WTC11 (cell line): Measurements from ENCODE around the gene POLE2. TPM values are rescaled to one million over a fixed set of nuclear protein-coding genes. Genes with fewer than 3 reads are reported as not detected.
"Not testable (repeated sequence)": the region's sequence is repeated elsewhere in the genome, so short reads cannot be mapped to it uniquely, and the experiment has no call there.

ENCODE experiments used
- ATAC-seq: fragments of 200-7000 bp; cut with Tn5 transposase; 2 replicates; pipeline ENCODE4 v1.10.0; 2021; ENCODE audit warnings: mild to moderate bottlenecking, moderate library complexity
- CTCF ChIA-PET: fragments of 300-600 bp; sonication (Branson Sonifier 250); formaldehyde crosslinking; loops from one replicate; lab custom pipeline; 2021; ENCODE audit warnings: antibody characterized with exemption; lab: Charles Lee
- POLR2A ChIA-PET: fragments of 350-600 bp; sonication (Branson Sonifier 250); formaldehyde crosslinking; loops from one replicate; lab custom pipeline; 2021; ENCODE audit warnings: antibody characterized with exemption; lab: Charles Lee
- DNase-seq: peaks from one replicate; pipeline ENCODE4 v3.0.0; 2021; ENCODE audit warnings: low spot score
- H3K27ac Mint-ChIP-seq: 2 replicates; pipeline ENCODE4 v1.8.0; 2021; ENCODE audit warnings: mixed read lengths
- H3K27me3 Mint-ChIP-seq: 2 replicates; pipeline ENCODE4 v1.8.0; 2021; ENCODE audit warnings: low read depth, mild to moderate bottlenecking, moderate library complexity, mixed read lengths
- H3K36me3 Mint-ChIP-seq: 2 replicates; pipeline ENCODE4 v1.8.0; 2021; ENCODE audit warnings: mixed read lengths
- H3K4me1 Mint-ChIP-seq: 2 replicates; pipeline ENCODE4 v1.8.0; 2022; ENCODE audit warnings: mixed read lengths
- H3K4me3 Mint-ChIP-seq: 2 replicates; pipeline ENCODE4 v1.8.0; 2021; ENCODE audit warnings: mild to moderate bottlenecking, moderate library complexity, mixed read lengths
- H3K9me3 Mint-ChIP-seq: 2 replicates; pipeline ENCODE4 v1.8.0; 2021; ENCODE audit warnings: mixed read lengths
- ERG ChIP-seq: fragments of 250-450 bp; sonication (Bioruptor Pico); IDR thresholded peaks from 2 replicates; pipeline ENCODE4 v1.8.0; 2021; ENCODE audit warnings: mild to moderate bottlenecking
- ETV6 ChIP-seq: sonication (generic); formaldehyde crosslinking; IDR thresholded peaks from 2 replicates; pipeline ENCODE4 v1.8.1; 2022; ENCODE audit warnings: mild to moderate bottlenecking, missing genetic modification reagents
- FOXP4 ChIP-seq: sonication (generic); formaldehyde crosslinking; IDR thresholded peaks from 2 replicates; pipeline ENCODE4 v1.8.0; 2022; ENCODE audit warnings: mild to moderate bottlenecking, missing genetic modification reagents
- IRF1 ChIP-seq: sonication (generic); formaldehyde crosslinking; IDR thresholded peaks from 2 replicates; pipeline ENCODE4 v1.8.0; 2023; ENCODE audit warnings: missing genetic modification reagents
- IRF2 ChIP-seq: sonication (generic); formaldehyde crosslinking; IDR thresholded peaks from 2 replicates; pipeline ENCODE4 v1.8.0; 2022; ENCODE audit warnings: low read depth, missing genetic modification reagents, borderline replicate concordance
- JAZF1 ChIP-seq: fragments of 250-450 bp; sonication (Bioruptor Pico); IDR thresholded peaks from 2 replicates; pipeline ENCODE4 v1.9.0; 2021; ENCODE audit warnings: moderate library complexity, mild to moderate bottlenecking, inconsistent platforms
- KAT7 ChIP-seq: sonication (generic); formaldehyde crosslinking; IDR thresholded peaks from 2 replicates; pipeline ENCODE4 v1.8.1; 2023; ENCODE audit warnings: missing genetic modification reagents, mild to moderate bottlenecking, borderline replicate concordance
- NFE2L1 ChIP-seq: sonication (generic); formaldehyde crosslinking; IDR thresholded peaks from 2 replicates; pipeline ENCODE4 v1.8.1; 2023; ENCODE audit warnings: missing genetic modification reagents
- SMAD3 ChIP-seq: sonication (generic); formaldehyde crosslinking; IDR thresholded peaks from 2 replicates; pipeline ENCODE4 v1.8.0; 2022; ENCODE audit warnings: missing genetic modification reagents, mild to moderate bottlenecking, borderline replicate concordance
- STAT6 ChIP-seq: sonication (generic); formaldehyde crosslinking; conservative IDR thresholded peaks from 2 replicates; pipeline ENCODE4 v1.8.1; 2023; ENCODE audit warnings: mild to moderate bottlenecking, low read depth, missing genetic modification reagents, moderate library complexity
- ZBTB21 ChIP-seq: sonication (generic); formaldehyde crosslinking; IDR thresholded peaks from 2 replicates; pipeline ENCODE4 v1.8.1; 2023; ENCODE audit warnings: mild to moderate bottlenecking, missing genetic modification reagents, borderline replicate concordance
- ZNF425 ChIP-seq: fragments of 250-450 bp; sonication (Bioruptor Pico); conservative IDR thresholded peaks from 2 replicates; pipeline ENCODE4 v1.9.0; 2021; ENCODE audit warnings: mild to moderate bottlenecking
- total RNA-seq: library from RNA; stranded (reverse); gene quantifications from 3 replicates; pipeline ENCODE4 v1.2.3, GENCODE V29; 2021
- TF ChIP-seq, protein P1 (sequence below): fragments of 200-600 bp; IDR thresholded peaks from 2 replicates; pipeline ENCODE4 v1.8.0; 2022; ENCODE audit warnings: antibody characterized with exemption
- TF ChIP-seq, protein P2 (sequence below): sonication (generic); formaldehyde crosslinking; IDR thresholded peaks from 2 replicates; pipeline ENCODE4 v1.8.1; 2022; ENCODE audit warnings: low read depth, missing genetic modification reagents, borderline replicate concordance
- TF ChIP-seq, protein P3 (sequence below): sonication (generic); formaldehyde crosslinking; IDR thresholded peaks from 2 replicates; pipeline ENCODE4 v1.8.1; 2022; ENCODE audit warnings: mild to moderate bottlenecking, missing genetic modification reagents, moderate library complexity, borderline replicate concordance

Gene POLE2
- total RNA-seq, 1 experiment from 2014 or later: 24.6 TPM

- no peaks in the 10 kb centered on the region for H3K36me3 Mint-ChIP-seq
- peaks cover 10% of the 10 kb centered on the region for H3K4me1 Mint-ChIP-seq
- ChIA-PET CTCF (no interaction called here), POLR2A (interaction anchor here (0.6 kb wide), 1 partner anchor 56 kb away, joined by 4 read pairs; no protein-coding TSS in a partner anchor)
- H3K4me3 Mint-ChIP-seq: no peak overlapping the region
- DNase-seq: no peak
- H3K27ac Mint-ChIP-seq: no peak overlapping the region
- no peaks in the 10 kb centered on the region for H3K9me3 Mint-ChIP-seq
- TF ChIP-seq ERG (no peak), ZBTB21 (CRISPR knock-in tag) (no peak), FOXP4 (CRISPR knock-in tag) (no peak), JAZF1 (no peak), ETV6 (CRISPR knock-in tag) (no peak), IRF2 (CRISPR knock-in tag) (no peak), ZNF425 (CRISPR knock-in tag) (no peak), IRF1 (no peak), KAT7 (CRISPR knock-in tag) (no peak), SMAD3 (CRISPR knock-in tag) (no peak), NFE2L1 (CRISPR knock-in tag) (no peak), STAT6 (CRISPR knock-in tag) (no peak)
- TF ChIP-seq, protein P1, sequence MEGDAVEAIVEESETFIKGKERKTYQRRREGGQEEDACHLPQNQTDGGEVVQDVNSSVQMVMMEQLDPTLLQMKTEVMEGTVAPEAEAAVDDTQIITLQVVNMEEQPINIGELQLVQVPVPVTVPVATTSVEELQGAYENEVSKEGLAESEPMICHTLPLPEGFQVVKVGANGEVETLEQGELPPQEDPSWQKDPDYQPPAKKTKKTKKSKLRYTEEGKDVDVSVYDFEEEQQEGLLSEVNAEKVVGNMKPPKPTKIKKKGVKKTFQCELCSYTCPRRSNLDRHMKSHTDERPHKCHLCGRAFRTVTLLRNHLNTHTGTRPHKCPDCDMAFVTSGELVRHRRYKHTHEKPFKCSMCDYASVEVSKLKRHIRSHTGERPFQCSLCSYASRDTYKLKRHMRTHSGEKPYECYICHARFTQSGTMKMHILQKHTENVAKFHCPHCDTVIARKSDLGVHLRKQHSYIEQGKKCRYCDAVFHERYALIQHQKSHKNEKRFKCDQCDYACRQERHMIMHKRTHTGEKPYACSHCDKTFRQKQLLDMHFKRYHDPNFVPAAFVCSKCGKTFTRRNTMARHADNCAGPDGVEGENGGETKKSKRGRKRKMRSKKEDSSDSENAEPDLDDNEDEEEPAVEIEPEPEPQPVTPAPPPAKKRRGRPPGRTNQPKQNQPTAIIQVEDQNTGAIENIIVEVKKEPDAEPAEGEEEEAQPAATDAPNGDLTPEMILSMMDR: no peak
- TF ChIP-seq, protein P2, sequence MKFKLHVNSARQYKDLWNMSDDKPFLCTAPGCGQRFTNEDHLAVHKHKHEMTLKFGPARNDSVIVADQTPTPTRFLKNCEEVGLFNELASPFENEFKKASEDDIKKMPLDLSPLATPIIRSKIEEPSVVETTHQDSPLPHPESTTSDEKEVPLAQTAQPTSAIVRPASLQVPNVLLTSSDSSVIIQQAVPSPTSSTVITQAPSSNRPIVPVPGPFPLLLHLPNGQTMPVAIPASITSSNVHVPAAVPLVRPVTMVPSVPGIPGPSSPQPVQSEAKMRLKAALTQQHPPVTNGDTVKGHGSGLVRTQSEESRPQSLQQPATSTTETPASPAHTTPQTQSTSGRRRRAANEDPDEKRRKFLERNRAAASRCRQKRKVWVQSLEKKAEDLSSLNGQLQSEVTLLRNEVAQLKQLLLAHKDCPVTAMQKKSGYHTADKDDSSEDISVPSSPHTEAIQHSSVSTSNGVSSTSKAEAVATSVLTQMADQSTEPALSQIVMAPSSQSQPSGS (CRISPR knock-in tag): no peak
- TF ChIP-seq, protein P3, sequence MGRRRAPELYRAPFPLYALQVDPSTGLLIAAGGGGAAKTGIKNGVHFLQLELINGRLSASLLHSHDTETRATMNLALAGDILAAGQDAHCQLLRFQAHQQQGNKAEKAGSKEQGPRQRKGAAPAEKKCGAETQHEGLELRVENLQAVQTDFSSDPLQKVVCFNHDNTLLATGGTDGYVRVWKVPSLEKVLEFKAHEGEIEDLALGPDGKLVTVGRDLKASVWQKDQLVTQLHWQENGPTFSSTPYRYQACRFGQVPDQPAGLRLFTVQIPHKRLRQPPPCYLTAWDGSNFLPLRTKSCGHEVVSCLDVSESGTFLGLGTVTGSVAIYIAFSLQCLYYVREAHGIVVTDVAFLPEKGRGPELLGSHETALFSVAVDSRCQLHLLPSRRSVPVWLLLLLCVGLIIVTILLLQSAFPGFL (CRISPR knock-in tag): no peak
- no peak for ATAC-seq
- no peaks in the 10 kb centered on the region for H3K27me3 Mint-ChIP-seq
Observed at GRCh38 chr14:49702725-49703124, 14.7 kb upstream of the POLE2 start.

DNA sequence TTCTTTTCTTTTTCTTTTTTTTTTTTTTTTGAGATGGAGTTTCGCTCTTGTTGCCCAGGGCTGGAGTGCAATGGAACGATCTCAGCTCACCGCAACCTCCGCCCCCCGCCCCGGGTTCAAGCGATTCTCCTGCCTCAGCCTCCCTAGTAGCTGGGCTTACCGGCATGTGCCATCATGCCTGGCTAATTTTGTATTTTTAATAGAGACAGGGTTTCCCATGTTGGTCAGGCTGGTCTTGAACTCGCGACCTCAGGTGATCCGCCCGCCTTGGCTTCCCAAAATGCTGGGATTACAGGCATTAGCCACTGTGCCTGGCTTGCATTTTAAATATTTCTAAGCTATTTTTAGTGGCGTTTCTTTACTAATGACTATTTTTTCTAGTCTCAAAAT lies 5.7 kb upstream of the POLE2 start:
- peaks cover 48% of the 10 kb centered on the region for H3K27me3 Mint-ChIP-seq
- peaks cover 20% of the 10 kb centered on the region for H3K4me1 Mint-ChIP-seq
- DNase-seq, H3K36me3 Mint-ChIP-seq, H3K27ac Mint-ChIP-seq, POLR2A ChIA-PET, H3K9me3 Mint-ChIP-seq, ATAC-seq: not testable (repeated sequence)
- CTCF ChIA-PET: interaction anchor here (1.9 kb wide), 1 partner anchor 60 kb away, joined by 5 read pairs; no protein-coding TSS in a partner anchor
- peak overlapping the region; percentile 61 for H3K4me3 Mint-ChIP-seq
